SJSA1 (cell line): ENCODE data around the gene HDAC4. TPM values are rescaled to one million over a fixed set of nuclear protein-coding genes. Genes with fewer than 3 reads are reported as not detected.

ENCODE experiments used
- DNase-seq, 2 experiments: peaks; one replicate each; pipeline ENCODE4 v3.0.0-alpha.2; 2015 to 2020; ENCODE audit warnings: low spot score in 2 of 2, low read depth in 1 of 2
- H3K27ac ChIP-seq: fragments of 250-450 bp; sonication (Bioruptor Pico); 2 replicates; pipeline ENCODE4 v1.5.1; 2020; ENCODE audit warnings: mild to moderate bottlenecking, moderate library complexity
- H3K27me3 ChIP-seq: fragments of 250-450 bp; sonication (Bioruptor Pico); replicated peaks from 2 replicates; pipeline ENCODE4 v1.5.1; 2020; ENCODE audit warnings: mild to moderate bottlenecking, moderate library complexity
- H3K36me3 ChIP-seq: fragments of 250-450 bp; sonication (Bioruptor Pico); 2 replicates; pipeline ENCODE4 v1.5.1; 2020; ENCODE audit warnings: mild to moderate bottlenecking
- H3K4me1 ChIP-seq: fragments of 250-450 bp; sonication (Bioruptor Pico); replicated peaks from 2 replicates; pipeline ENCODE4 v1.6.1; 2021; ENCODE audit warnings: mild to moderate bottlenecking
- H3K4me3 ChIP-seq: fragments of 250-450 bp; sonication (Bioruptor Pico); 2 replicates; pipeline ENCODE4 v1.5.1; 2020; ENCODE audit warnings: mild to moderate bottlenecking
- H3K9me3 ChIP-seq: fragments of 250-450 bp; sonication (Bioruptor Pico); replicated peaks from 2 replicates; pipeline ENCODE4 v1.5.1; 2020; ENCODE audit warnings: mild to moderate bottlenecking
- total RNA-seq: library from RNA; depleted of rRNA; stranded (reverse); fragments of >200 nt; shearing (Covaris generic); gene quantifications from 2 replicates; pipeline ENCODE4 v1.2.3, GENCODE V29; 2014

HDAC4 gene
- total RNA-seq, 1 experiment from 2014 or later: 13.2 TPM

- peak in 1 of 2 experiments; percentile 50 for DNase-seq
- H3K27me3 ChIP-seq: no peaks in the 10 kb centered on the region
- H3K4me3 ChIP-seq: no peak overlapping the region
- H3K9me3 ChIP-seq: no peaks in the 10 kb centered on the region
- no peaks in the 10 kb centered on the region for H3K36me3 ChIP-seq
- H3K4me1 ChIP-seq: peaks cover 64% of the 10 kb centered on the region
- peak overlapping the region; percentile 86 for H3K27ac ChIP-seq
These were observed 132.7 kb downstream of the HDAC4 start for GRCh38 chr2:239268082-239268481.

- H3K27ac ChIP-seq: peak overlapping the region; percentile 86
- no peaks in the 10 kb centered on the region for H3K9me3 ChIP-seq
- no peaks in the 10 kb centered on the region for H3K36me3 ChIP-seq
- no peaks in the 10 kb centered on the region for H3K27me3 ChIP-seq
- peak; percentile 90 to 94 for DNase-seq
- H3K4me1 ChIP-seq: peaks cover 59% of the 10 kb centered on the region
- H3K4me3 ChIP-seq: no peak overlapping the region
These were observed 133.4 kb downstream of the HDAC4 start for GRCh38 chr2:239267288-239267951.

- no peak overlapping the region for H3K4me3 ChIP-seq
- H3K27me3 ChIP-seq: no peaks in the 10 kb centered on the region
- peaks cover 53% of the 10 kb centered on the region for H3K4me1 ChIP-seq
- no peaks in the 10 kb centered on the region for H3K9me3 ChIP-seq
- DNase-seq: peak in 1 of 2 experiments; percentile 32
- no peaks in the 10 kb centered on the region for H3K36me3 ChIP-seq
- peak overlapping the region; percentile 86 for H3K27ac ChIP-seq
These were observed 134.0 kb downstream of the HDAC4 start for GRCh38 chr2:239266779-239267287.

GRCh38 chr2:239266434-239266766 is 134.4 kb downstream of the HDAC4 start:
- Histone ChIP-seq H3K27ac (no peak overlapping the region; the same call in 1 of the 2 replicates), H3K36me3 (no peaks in the 10 kb centered on the region), H3K27me3 (no peaks in the 10 kb centered on the region), H3K9me3 (no peaks in the 10 kb centered on the region), H3K4me1 (peaks cover 49% of the 10 kb centered on the region), H3K4me3 (no peak overlapping the region)
- no peak for DNase-seq

GRCh38 chr2:239265681-239266433 is 135.0 kb downstream of the HDAC4 start:
- Histone ChIP-seq H3K27ac (peak overlapping the region; percentile 26; the same call in 1 of the 2 replicates), H3K36me3 (no peaks in the 10 kb centered on the region), H3K4me1 (peaks cover 49% of the 10 kb centered on the region), H3K4me3 (no peak overlapping the region), H3K9me3 (no peaks in the 10 kb centered on the region), H3K27me3 (no peaks in the 10 kb centered on the region)
- peak in 1 of 2 experiments; percentile 38 for DNase-seq

- Histone ChIP-seq H3K27ac (peak overlapping the region; percentile 48), H3K4me3 (no peak overlapping the region), H3K27me3 (no peaks in the 10 kb centered on the region), H3K36me3 (no peaks in the 10 kb centered on the region), H3K4me1 (peaks cover 49% of the 10 kb centered on the region), H3K9me3 (no peaks in the 10 kb centered on the region)
- DNase-seq: peak; percentile 53 to 57
These were observed 135.8 kb downstream of the HDAC4 start for GRCh38 chr2:239264838-239265651.

GRCh38 chr2:239264492-239264837 is 136.4 kb downstream of the HDAC4 start:
- Histone ChIP-seq H3K27ac (peak overlapping the region; percentile 48), H3K4me3 (no peak overlapping the region)
- peak in 1 of 2 experiments; percentile 26 for DNase-seq

GRCh38 chr2:239263669-239264491 is 136.9 kb downstream of the HDAC4 start:
- H3K4me1 ChIP-seq: peaks cover 51% of the 10 kb centered on the region
- no peaks in the 10 kb centered on the region for H3K9me3 ChIP-seq
- no peak overlapping the region for H3K27ac ChIP-seq
- DNase-seq: peak in 1 of 2 experiments; percentile 33
- H3K4me3 ChIP-seq: no peak overlapping the region
- no peaks in the 10 kb centered on the region for H3K27me3 ChIP-seq
- no peaks in the 10 kb centered on the region for H3K36me3 ChIP-seq

More at GRCh38 chr2:239264492-239264837, 136.4 kb downstream of the HDAC4 start:
- Histone ChIP-seq H3K9me3 (no peaks in the 10 kb centered on the region), H3K36me3 (no peaks in the 10 kb centered on the region), H3K27me3 (no peaks in the 10 kb centered on the region), H3K4me1 (peaks cover 49% of the 10 kb centered on the region)

GRCh38 chr2:239263231-239263630 is 137.6 kb downstream of the HDAC4 start:
- Histone ChIP-seq H3K36me3 (no peaks in the 10 kb centered on the region), H3K27me3 (no peaks in the 10 kb centered on the region), H3K9me3 (no peaks in the 10 kb centered on the region), H3K4me3 (no peak overlapping the region), H3K4me1 (peaks cover 51% of the 10 kb centered on the region), H3K27ac (no peak overlapping the region)
- DNase-seq: peak in 1 of 2 experiments; percentile 37

GRCh38 chr2:239262484-239263230 is 138.2 kb downstream of the HDAC4 start:
- Histone ChIP-seq H3K27ac (no peak overlapping the region), H3K27me3 (no peaks in the 10 kb centered on the region)

GRCh38 chr2:239261796-239262483 is 138.9 kb downstream of the HDAC4 start:
- no peaks in the 10 kb centered on the region for H3K9me3 ChIP-seq
- H3K4me1 ChIP-seq: peaks cover 51% of the 10 kb centered on the region
- no peaks in the 10 kb centered on the region for H3K36me3 ChIP-seq
- DNase-seq: peak in 1 of 2 experiments; percentile 41
- H3K4me3 ChIP-seq: no peak overlapping the region
- no peaks in the 10 kb centered on the region for H3K27me3 ChIP-seq
- H3K27ac ChIP-seq: no peak overlapping the region

More at GRCh38 chr2:239262484-239263230, 138.2 kb downstream of the HDAC4 start:
- H3K4me3 ChIP-seq: no peak overlapping the region
- peak in 1 of 2 experiments; percentile 36 for DNase-seq
- H3K4me1 ChIP-seq: peaks cover 51% of the 10 kb centered on the region
- no peaks in the 10 kb centered on the region for H3K36me3 ChIP-seq
- H3K9me3 ChIP-seq: no peaks in the 10 kb centered on the region

GRCh38 chr2:239261356-239261755 is 139.5 kb downstream of the HDAC4 start:
- H3K4me3 ChIP-seq: no peak overlapping the region
- no peaks in the 10 kb centered on the region for H3K36me3 ChIP-seq
- H3K4me1 ChIP-seq: peaks cover 51% of the 10 kb centered on the region
- H3K27ac ChIP-seq: no peak overlapping the region
- no peaks in the 10 kb centered on the region for H3K9me3 ChIP-seq
- no peaks in the 10 kb centered on the region for H3K27me3 ChIP-seq
- peak in 1 of 2 experiments; percentile 26 for DNase-seq
